H1 (cell line): ENCODE measurements around the gene PHOX2A.

Source experiments
- CBX5 ChIP-seq: fragments of 300-800, 300-1000 bp; sonication (generic); IDR thresholded peaks from 2 replicates; pipeline ENCODE4 v1.7.1; 2016; ENCODE audit warnings: antibody characterized with exemption, low read length, low read depth
- GABPA ChIP-seq: IDR thresholded peaks from 2 replicates; pipeline ENCODE4 v1.6.1; 2011; ENCODE audit warnings: mild to moderate bottlenecking, low read length, moderate library complexity, borderline replicate concordance; ENCODE audit not compliant: insufficient read depth

DNA sequence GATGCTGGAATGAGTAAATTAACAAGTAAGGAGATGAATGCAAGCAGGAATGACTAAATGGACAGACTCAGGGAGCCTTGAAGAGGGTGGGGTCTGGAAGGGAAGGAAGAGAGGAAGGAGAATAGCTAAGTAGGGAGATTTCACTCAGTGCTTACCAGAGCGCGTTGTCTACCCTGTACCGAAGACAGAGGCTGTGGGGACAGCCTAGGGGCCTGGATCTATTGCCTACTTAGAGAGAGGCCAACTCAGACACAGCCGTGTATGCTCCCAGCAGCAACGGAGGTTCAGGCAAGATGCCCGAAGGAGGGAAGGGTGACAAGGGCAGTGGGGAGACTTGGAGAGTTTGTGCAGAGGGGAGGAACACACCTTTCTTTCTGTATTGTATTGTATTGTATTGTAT is 27.3 kb downstream of the PHOX2A start, which contains the start of gene FOLR2:
- TF ChIP-seq CBX5, result no peak
- TF ChIP-seq GABPA, result no peak
